IgD-negative memory B cell (primary cell): Measurements from ENCODE around the gene TSBP1. TPM values are rescaled to one million over a fixed set of nuclear protein-coding genes. Genes with fewer than 3 reads are reported as not detected.
A peak's percentile ranks its signal among the peaks of the same experiment; 100 is the strongest.
"Not testable (repeated sequence)": the region's sequence is repeated elsewhere in the genome, so short reads cannot be mapped to it uniquely, and the experiment has no call there.

Source experiments
- H3K27ac Mint-ChIP-seq, 3 donors: one replicate each; pipeline ENCODE4 v1.8.0; 2020 to 2022; ENCODE audit warnings: mild to moderate bottlenecking in 3 of 3, mixed read lengths in 3 of 3, moderate library complexity in 1 of 3
- H3K27me3 Mint-ChIP-seq: one replicate; pipeline ENCODE4 v1.8.0; 2021; ENCODE audit warnings: mixed read lengths
- H3K36me3 Mint-ChIP-seq: one replicate; pipeline ENCODE4 v1.8.0; 2020; ENCODE audit warnings: mild to moderate bottlenecking, mixed read lengths
- H3K4me1 Mint-ChIP-seq, 3 donors: one replicate each; pipeline ENCODE4 v1.8.0; 2020 to 2022; ENCODE audit warnings: mixed read lengths in 3 of 3, mild to moderate bottlenecking in 1 of 3
- H3K4me3 Mint-ChIP-seq, 4 donors: one replicate each; pipeline ENCODE4 v1.8.0; 2020 to 2022; ENCODE audit warnings: mild to moderate bottlenecking in 4 of 4, mixed read lengths in 4 of 4, moderate library complexity in 3 of 4
- H3K9me3 Mint-ChIP-seq, 3 donors: one replicate each; pipeline ENCODE4 v1.8.0; 2020 to 2021; ENCODE audit warnings: mixed read lengths in 3 of 3, mild to moderate bottlenecking in 1 of 3
- polyA plus RNA-seq: library from polyadenylated mRNA; unstranded; fragments of 300-500 nt; fragmentation: Illumina TruSeq; gene quantifications from one replicate; pipeline ENCODE4 v1.2.3, GENCODE V29; 2021

The TSBP1 gene
- polyA plus RNA-seq, 1 donor from 2014 or later, result 0.13 TPM

- Mint-ChIP-seq H3K27ac (no peak overlapping the region), H3K36me3 (no peaks in the 10 kb centered on the region), H3K4me1 (peaks cover 16 to 25% (median 23%) of the 10 kb centered on the region in 3 donors), H3K27me3 (no peaks in the 10 kb centered on the region), H3K9me3 (no peaks in the 10 kb centered on the region), H3K4me3 (no peak overlapping the region)
Observed at GRCh38 chr6:32288426-32288825, 83.3 kb downstream of the TSBP1 start.

- Mint-ChIP-seq H3K27ac (peak overlapping the region in 2 of 3 donors; percentile 10 to 28), H3K4me3 (peak overlapping the region in 3 of 4 donors; percentile 6 to 84 (median 76)), H3K4me1 (peaks cover 26 to 43% (median 36%) of the 10 kb centered on the region in 3 donors)
- not testable (repeated sequence) for H3K9me3 Mint-ChIP-seq, H3K36me3 Mint-ChIP-seq, H3K27me3 Mint-ChIP-seq
Observed at GRCh38 chr6:32273801-32274577, 97.7 kb downstream of the TSBP1 start.

- Mint-ChIP-seq H3K36me3 (peaks cover 8% of the 10 kb centered on the region), H3K4me3 (peak overlapping the region; percentile 8 to 84 (median 46)), H3K27ac (peak overlapping the region; percentile 42 to 91 (median 84)), H3K27me3 (peaks cover 2% of the 10 kb centered on the region), H3K4me1 (peaks cover 44 to 51% (median 48%) of the 10 kb centered on the region in 3 donors), H3K9me3 (peaks cover 2 to 6% (median 5%) of the 10 kb centered on the region in 3 donors)
Observed at GRCh38 chr6:32271429-32271828, 100.3 kb downstream of the TSBP1 start.

GRCh38 chr6:32268459-32268858, 103.2 kb downstream of the TSBP1 start:
- Mint-ChIP-seq H3K4me3 (peak overlapping the region in 2 of 4 donors; percentile 8 to 65), H3K4me1 (peaks cover 40 to 46% (median 45%) of the 10 kb centered on the region in 3 donors), H3K27ac (peak overlapping the region in 1 of 3 donors; percentile 65)
- H3K27me3 Mint-ChIP-seq, H3K9me3 Mint-ChIP-seq, H3K36me3 Mint-ChIP-seq: not testable (repeated sequence)

GRCh38 chr6:32267035-32267434, 104.7 kb downstream of the TSBP1 start:
- Mint-ChIP-seq H3K4me3 (peak overlapping the region in 3 of 4 donors; percentile 55 to 70 (median 68)), H3K4me1 (peaks cover 26 to 32% (median 31%) of the 10 kb centered on the region in 3 donors), H3K36me3 (peaks cover 3% of the 10 kb centered on the region), H3K9me3 (peaks cover 1 to 3% (median 3%) of the 10 kb centered on the region in 3 donors), H3K27ac (peak overlapping the region in 1 of 3 donors; percentile 65), H3K27me3 (peaks cover 2% of the 10 kb centered on the region)

GRCh38 chr6:32257262-32257661, 114.4 kb downstream of the TSBP1 start:
- H3K9me3 Mint-ChIP-seq, result not testable (repeated sequence)

GRCh38 chr6:32255199-32256153, 116.2 kb downstream of the TSBP1 start:
- Mint-ChIP-seq H3K36me3 (peaks cover 5% of the 10 kb centered on the region), H3K27ac (peak overlapping the region; percentile 86 to 96 (median 92)), H3K9me3 (no peaks in the 10 kb centered on the region), H3K4me1 (peaks cover 28 to 54% (median 50%) of the 10 kb centered on the region in 3 donors), H3K4me3 (peak overlapping the region; percentile 88 to 97 (median 94)), H3K27me3 (no peaks in the 10 kb centered on the region)

More at GRCh38 chr6:32257262-32257661, 114.4 kb downstream of the TSBP1 start:
- H3K4me1 Mint-ChIP-seq, result peaks cover 19 to 60% (median 46%) of the 10 kb centered on the region in 3 donors
- H3K27ac Mint-ChIP-seq, result peak overlapping the region in 1 of 3 donors; percentile 52
- H3K36me3 Mint-ChIP-seq, H3K27me3 Mint-ChIP-seq: not testable (repeated sequence)
- H3K4me3 Mint-ChIP-seq, result peak overlapping the region in 3 of 4 donors; percentile 71 to 97 (median 84)

GRCh38 chr6:32254761-32255198, 116.9 kb downstream of the TSBP1 start:
- Mint-ChIP-seq H3K27me3 (no peaks in the 10 kb centered on the region), H3K4me1 (peaks cover 28 to 50% (median 43%) of the 10 kb centered on the region in 3 donors), H3K4me3 (peak overlapping the region; percentile 88 to 97 (median 94)), H3K27ac (peak overlapping the region; percentile 86 to 96 (median 92)), H3K9me3 (no peaks in the 10 kb centered on the region), H3K36me3 (peaks cover 5% of the 10 kb centered on the region)

GRCh38 chr6:32252331-32253009, 119.2 kb downstream of the TSBP1 start:
- no peaks in the 10 kb centered on the region for H3K36me3 Mint-ChIP-seq
- no peaks in the 10 kb centered on the region for H3K27me3 Mint-ChIP-seq
- peaks cover 26 to 31% (median 28%) of the 10 kb centered on the region in 3 donors for H3K4me1 Mint-ChIP-seq
- H3K9me3 Mint-ChIP-seq, result peaks cover 0 to 2% (median 0%) of the 10 kb centered on the region in 3 donors
- H3K4me3 Mint-ChIP-seq, result peak overlapping the region; percentile 3 to 47 (median 12)
- H3K27ac Mint-ChIP-seq, result peak overlapping the region; percentile 19 to 93 (median 51)

GRCh38 chr6:32249262-32249661, 122.4 kb downstream of the TSBP1 start:
- Mint-ChIP-seq H3K4me3 (no peak overlapping the region), H3K9me3 (peaks cover 0 to 2% (median 0%) of the 10 kb centered on the region in 3 donors), H3K36me3 (no peaks in the 10 kb centered on the region), H3K27me3 (no peaks in the 10 kb centered on the region), H3K27ac (no peak overlapping the region), H3K4me1 (peaks cover 23 to 26% (median 25%) of the 10 kb centered on the region in 3 donors)

- H3K27ac Mint-ChIP-seq, result peak overlapping the region in 1 of 3 donors; percentile 10
- H3K4me3 Mint-ChIP-seq, result no peak overlapping the region
- H3K36me3 Mint-ChIP-seq, result peaks cover 1% of the 10 kb centered on the region
- peaks cover 16 to 19% (median 18%) of the 10 kb centered on the region in 3 donors for H3K4me1 Mint-ChIP-seq
- no peaks in the 10 kb centered on the region for H3K27me3 Mint-ChIP-seq
- peaks cover 0 to 2% (median 1%) of the 10 kb centered on the region in 3 donors for H3K9me3 Mint-ChIP-seq
Observed at GRCh38 chr6:32247401-32247800, 124.3 kb downstream of the TSBP1 start.

- Mint-ChIP-seq H3K27me3 (no peaks in the 10 kb centered on the region), H3K4me3 (peak overlapping the region in 3 of 4 donors; percentile 68 to 91 (median 86)), H3K36me3 (peaks cover 2% of the 10 kb centered on the region), H3K4me1 (peaks cover 7 to 9% (median 7%) of the 10 kb centered on the region in 3 donors), H3K27ac (peak overlapping the region in 1 of 3 donors; percentile 74), H3K9me3 (peaks cover 0 to 2% (median 2%) of the 10 kb centered on the region in 3 donors)
Observed at GRCh38 chr6:32244946-32245398, 126.7 kb downstream of the TSBP1 start.

GRCh38 chr6:32244270-32244669, 127.4 kb downstream of the TSBP1 start:
- Mint-ChIP-seq H3K36me3 (peaks cover 2% of the 10 kb centered on the region), H3K27me3 (no peaks in the 10 kb centered on the region), H3K4me3 (peak overlapping the region in 1 of 4 donors; percentile 91), H3K27ac (no peak overlapping the region), H3K9me3 (peaks cover 0 to 2% (median 2%) of the 10 kb centered on the region in 3 donors), H3K4me1 (peaks cover 7% of the 10 kb centered on the region in 3 donors)
